ENCODE measurements around the gene RPL19.
"Not testable (repeated sequence)": the region's sequence is repeated elsewhere in the genome, so short reads cannot be mapped to it uniquely, and the experiment has no call there.

Gene RPL19

GRCh38 chr17:39200070-39200879 lies at the start of gene RPL19:
RPL19 (plus strand) TSS chr17:39200283; CDS start chr17:39200345, 62 bp downstream.
- ATAC-seq = peak; percentile 54
- DNase-seq = peak; percentile 83

DNA sequence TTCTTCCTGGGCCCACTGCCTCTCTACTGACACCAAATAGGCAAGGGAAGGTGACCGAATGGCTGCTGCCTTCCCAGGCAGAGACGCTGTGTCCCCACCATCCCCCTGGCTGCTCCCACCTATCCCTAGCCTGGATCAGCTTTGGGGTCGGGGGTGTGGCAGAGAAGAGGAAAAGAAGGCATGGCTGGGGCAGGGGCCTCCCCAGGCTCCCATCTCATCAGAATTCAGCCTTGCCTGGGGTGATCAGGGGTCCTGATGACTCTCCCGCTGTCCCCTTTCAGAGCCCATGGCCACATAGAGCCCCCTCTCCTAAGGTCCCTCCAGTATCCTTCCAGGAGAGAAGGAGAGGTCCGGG lies 49.3 kb upstream of the RPL19 start:
- DNase-seq = no peak
- ATAC-seq = no peak

GRCh38 chr17:39151150-39151942 lies 48.7 kb upstream of the RPL19 start, which contains the start of gene PLXDC1:
PLXDC1 (minus strand) TSS chr17:39151637; CDS start chr17:39151437, 200 bp downstream.
- ATAC-seq (no peak), DNase-seq (peak; percentile 27)

GRCh38 chr17:39151943-39152818 lies 47.9 kb upstream of the RPL19 start:
- no peak for ATAC-seq

DNA sequence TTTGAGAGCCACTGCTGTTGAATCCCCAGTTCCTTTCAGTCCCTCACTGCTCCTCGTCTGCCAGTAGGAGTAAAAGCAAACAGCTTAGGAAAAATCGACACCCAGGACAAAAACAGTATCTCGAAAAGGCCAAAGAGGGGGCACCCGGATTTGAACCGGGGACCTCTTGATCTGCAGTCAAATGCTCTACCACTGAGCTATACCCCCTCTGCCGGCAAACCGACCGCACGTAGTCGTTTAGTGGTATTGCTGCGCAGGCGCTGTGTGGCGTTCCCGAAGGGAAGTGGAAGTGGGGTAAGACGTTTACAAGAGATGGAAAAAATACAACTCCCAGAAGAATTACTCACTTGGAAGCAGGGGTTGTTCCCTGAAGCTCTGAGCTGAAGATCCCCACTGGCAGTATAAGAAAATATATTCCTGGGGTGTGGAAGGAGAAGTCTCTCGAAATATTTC lies 46.5 kb upstream of the RPL19 start:
- ATAC-seq (peak; percentile 48), DNase-seq (peak; percentile 94)

More at GRCh38 chr17:39151943-39152818, 47.9 kb upstream of the RPL19 start:
- DNase-seq = peak; percentile 30

GRCh38 chr17:39155654-39156053 lies 44.4 kb upstream of the RPL19 start:
- DNase-seq = no peak
- no peak for ATAC-seq

DNA sequence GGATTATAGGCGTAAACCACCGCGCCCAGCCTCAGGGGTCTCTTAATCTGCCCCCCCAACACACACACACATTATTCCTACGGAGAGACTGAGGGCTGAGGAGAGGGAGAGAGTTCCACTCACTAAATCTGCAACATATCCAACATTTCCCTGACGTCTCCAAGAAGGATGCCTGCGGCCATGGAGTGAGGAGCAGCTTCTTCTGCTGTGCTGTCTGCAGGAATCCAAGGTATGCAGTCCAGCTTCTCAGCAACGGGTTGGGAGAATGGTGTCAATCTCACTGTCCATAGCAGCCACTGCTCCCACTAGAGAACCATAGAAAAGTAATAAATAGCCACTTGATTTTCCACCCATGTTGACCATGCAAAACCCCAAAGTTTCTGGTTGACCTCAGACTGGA lies 43.6 kb upstream of the RPL19 start:
- ATAC-seq = no peak
- DNase-seq = no peak

GRCh38 chr17:39158623-39159022 lies 41.5 kb upstream of the RPL19 start:
- ATAC-seq = no peak
- no peak for DNase-seq

- DNase-seq (no peak), ATAC-seq (no peak)
Measured at GRCh38 chr17:39161962-39162361, 38.1 kb upstream of the RPL19 start.

DNA sequence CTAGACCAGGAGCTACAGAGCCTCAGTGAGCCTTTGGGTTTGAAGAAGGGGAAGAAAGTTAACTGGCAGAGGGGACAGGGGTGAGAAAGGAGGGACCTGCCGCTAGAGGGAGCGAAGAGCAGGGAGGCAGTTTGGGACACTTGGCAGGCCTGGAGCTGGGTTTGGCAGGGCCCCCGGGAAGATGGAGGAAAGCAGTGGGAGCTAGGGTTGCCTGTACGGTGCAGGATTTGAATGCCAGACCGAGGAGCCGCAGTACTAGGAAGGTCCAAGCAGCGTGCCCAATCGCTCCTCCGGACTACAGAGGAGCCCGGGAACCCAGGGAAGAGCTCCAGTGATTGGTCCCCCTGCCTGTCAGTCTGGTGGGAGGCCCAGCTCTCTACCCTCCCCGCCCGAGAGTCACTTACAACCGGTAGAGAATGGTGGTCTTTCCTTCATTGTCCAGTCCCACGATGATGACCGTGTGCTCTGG lies 35.4 kb upstream of the RPL19 start:
- ATAC-seq (peak; percentile 97), DNase-seq (peak; percentile 88)

DNA sequence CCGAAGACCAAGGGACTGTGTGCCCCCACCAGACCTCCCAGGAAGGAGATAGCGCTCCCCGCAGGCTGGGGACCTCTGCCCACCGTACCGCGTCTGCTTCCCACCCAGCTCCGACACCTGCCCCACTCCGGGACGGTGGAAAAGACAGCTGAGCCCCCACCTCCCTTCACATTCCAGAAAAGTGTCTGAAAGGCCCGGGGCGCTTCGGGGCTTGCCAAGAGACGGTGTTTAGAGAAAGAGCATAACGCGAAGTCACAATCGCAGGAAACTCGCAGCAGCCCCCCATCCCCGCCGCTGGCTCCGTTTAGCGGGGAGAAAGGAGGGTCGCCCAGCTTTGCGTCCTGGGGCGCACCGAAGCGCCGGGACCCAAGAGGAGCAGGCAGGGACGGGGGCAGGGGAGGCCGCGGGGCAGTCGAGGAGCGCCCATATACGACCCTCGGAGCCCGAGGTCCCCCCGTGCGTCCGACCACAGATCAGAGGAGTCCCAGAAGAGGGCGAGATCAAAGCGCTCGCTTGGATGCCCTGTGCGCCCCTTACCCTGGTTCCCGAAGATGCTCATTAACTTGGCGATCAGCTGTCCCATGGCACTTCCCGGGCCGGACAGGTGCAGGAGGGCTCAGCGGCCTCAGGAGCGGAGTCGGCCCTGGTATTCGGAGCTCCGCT lies 34.8 kb upstream of the RPL19 start:
- ATAC-seq = peak; percentile 5

GRCh38 chr17:39165841-39166349 lies 34.2 kb upstream of the RPL19 start, which contains the start of gene ARL5C:
ARL5C (minus strand) TSS chr17:39166161; CDS start chr17:39165760, 401 bp downstream.
- DNase-seq = no peak
- no peak for ATAC-seq

More for the DNA sequence above, 34.8 kb upstream of the RPL19 start:
- peak; percentile 20 for DNase-seq

DNA sequence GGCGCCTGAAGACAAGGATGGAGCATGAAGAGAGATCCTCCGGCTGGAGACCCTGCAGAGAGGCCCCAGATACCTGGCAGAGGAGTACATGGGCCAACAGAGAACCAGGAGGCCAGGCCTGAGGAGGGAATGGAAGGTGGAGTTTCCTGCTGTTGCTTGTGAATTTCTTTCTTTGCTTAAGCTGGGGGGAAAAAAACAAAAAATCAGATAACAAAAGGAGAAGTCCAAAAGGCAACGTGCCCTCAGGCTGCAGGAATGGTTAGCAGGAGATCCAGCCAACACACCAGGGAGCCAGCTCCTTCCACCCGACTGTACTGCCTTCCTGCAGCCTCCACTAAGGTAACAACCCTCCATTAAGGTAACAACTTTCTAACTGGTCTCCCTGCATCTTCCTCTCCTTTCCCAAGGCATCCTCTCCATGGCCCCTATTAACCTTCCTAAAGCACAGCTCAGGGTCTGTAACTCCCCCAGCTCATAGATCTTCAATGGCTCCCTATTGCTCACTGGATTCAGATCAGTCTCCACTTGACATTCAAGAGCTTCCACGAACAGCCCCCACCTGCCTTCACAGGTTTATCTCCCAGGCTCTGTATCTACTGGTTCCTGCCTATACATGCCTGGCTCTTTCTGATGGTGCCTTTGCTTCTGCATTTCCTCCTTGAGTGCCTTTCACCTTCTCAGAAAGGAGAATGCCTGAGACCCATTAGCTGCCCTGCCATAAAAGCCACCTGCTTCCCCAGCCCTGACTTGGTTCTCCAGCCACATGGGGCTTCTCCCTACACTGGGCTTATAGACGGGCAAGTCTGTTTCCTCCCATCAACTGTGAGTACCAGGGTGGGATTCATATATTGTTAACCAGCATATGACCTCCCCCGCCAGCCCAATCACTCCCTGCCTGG lies 33.4 kb upstream of the RPL19 start:
- no peak for DNase-seq
- no peak for ATAC-seq

- ATAC-seq = no peak
- DNase-seq = no peak
Measured at GRCh38 chr17:39167476-39167875, 32.6 kb upstream of the RPL19 start.

GRCh38 chr17:39168503-39168902 lies 31.6 kb upstream of the RPL19 start:
- not testable (repeated sequence) for DNase-seq

GRCh38 chr17:39169101-39169500 lies 31.0 kb upstream of the RPL19 start:
- no peak for DNase-seq
- no peak for ATAC-seq

More at GRCh38 chr17:39168503-39168902, 31.6 kb upstream of the RPL19 start:
- ATAC-seq = not testable (repeated sequence)

DNA sequence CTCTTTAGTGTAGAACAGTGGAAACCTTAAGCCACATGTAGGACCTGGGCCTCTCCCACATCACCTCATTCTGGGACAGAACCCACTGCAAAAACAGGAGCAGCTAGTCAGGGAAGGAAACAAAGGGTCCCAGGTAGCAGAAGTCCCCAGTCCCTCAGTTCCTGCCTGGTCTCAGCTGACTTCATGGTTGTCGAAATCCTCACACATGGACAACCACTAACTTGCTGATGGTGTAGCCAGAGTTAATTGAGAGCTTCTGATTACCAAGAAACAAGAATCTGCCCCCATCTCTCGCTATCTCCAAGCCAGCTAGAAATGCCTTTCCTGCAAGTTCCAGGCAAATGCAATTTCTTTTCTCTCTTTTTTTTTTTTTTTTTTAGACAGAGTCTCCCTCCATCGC lies 30.6 kb upstream of the RPL19 start:
- DNase-seq (no peak), ATAC-seq (no peak)

DNA sequence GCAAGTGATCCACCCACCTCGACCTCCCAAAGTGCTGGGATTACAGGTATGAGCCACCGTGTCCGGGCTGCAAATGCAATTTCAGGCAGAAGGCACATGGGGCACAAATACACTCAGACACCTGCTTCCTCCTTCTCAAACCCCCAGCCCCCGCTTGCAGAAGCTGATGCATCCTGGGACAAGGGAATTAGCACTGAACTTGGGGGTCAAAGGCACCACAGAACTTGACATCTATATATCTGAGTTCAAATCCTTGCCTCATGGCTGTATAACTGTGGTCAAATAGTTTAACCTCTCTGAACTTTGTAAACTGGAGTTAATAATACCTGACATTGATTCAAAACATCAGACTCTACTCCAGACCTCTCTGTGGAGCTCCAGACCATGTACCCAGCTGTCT lies 30.0 kb upstream of the RPL19 start:
- no peak for ATAC-seq
- DNase-seq = no peak

GRCh38 chr17:39170558-39170957 lies 29.5 kb upstream of the RPL19 start:
- ATAC-seq = no peak
- no peak for DNase-seq

DNA sequence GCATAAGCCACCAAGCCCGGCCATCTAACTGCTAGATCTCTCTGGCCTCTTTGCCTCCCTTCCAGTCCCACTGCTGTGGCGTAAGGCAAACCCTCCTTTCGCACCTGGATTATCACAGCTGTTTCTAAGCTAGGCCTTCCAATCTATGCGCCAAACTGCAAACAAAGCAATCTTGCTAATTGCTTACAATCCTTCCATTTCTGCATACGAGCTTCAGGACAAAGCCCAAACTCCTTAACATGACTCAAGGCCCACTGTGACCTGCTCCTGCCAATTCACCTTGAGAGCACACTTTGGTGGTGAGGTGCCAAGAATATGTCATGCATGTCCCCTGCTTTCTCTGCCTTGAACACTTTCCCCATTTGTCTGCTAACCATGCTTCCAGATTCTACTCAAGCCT lies 28.1 kb upstream of the RPL19 start:
- no peak for DNase-seq
- ATAC-seq = no peak
